AG10803 (cell line): ENCODE measurements around the gene UBE2L5.

Experiments
- DNase-seq: peaks from one replicate; pipeline ENCODE4 v3.0.0; 2010; ENCODE audit warnings: low read depth
- H3K4me3 ChIP-seq: 2 replicates; pipeline ENCODE4 v1.5.1; 2011; ENCODE audit warnings: mild to moderate bottlenecking, low read length, control low read depth
- TF ChIP-seq, protein P1 (sequence below): conservative IDR thresholded peaks from 2 replicates; pipeline ENCODE4 v1.5.1; 2011; ENCODE audit warnings: mild to moderate bottlenecking, low read length, control low read depth, inconsistent platforms

The UBE2L5 gene

DNA sequence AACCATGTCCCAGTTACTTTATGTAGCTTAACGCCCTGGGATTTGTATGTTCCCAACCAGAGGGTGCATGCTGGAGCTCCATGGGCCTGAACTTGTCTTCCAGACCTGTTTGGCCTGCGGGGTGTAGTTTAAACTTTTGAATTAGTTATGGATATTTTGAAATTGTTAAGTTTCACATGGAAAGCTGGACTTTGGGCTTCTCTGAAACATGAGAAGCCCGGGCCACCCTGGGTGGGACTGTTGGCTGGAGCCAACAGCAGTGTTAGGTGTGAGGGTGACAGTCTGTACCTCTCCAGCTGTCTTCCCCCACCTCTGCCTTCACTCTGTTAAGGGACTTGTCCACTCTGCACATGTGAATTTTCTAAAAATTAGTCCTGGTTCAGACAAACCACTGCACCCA is 1.6 kb downstream of the UBE2L5 start:
- H3K4me3 ChIP-seq, result no peak overlapping the region
- TF ChIP-seq, protein P1, sequence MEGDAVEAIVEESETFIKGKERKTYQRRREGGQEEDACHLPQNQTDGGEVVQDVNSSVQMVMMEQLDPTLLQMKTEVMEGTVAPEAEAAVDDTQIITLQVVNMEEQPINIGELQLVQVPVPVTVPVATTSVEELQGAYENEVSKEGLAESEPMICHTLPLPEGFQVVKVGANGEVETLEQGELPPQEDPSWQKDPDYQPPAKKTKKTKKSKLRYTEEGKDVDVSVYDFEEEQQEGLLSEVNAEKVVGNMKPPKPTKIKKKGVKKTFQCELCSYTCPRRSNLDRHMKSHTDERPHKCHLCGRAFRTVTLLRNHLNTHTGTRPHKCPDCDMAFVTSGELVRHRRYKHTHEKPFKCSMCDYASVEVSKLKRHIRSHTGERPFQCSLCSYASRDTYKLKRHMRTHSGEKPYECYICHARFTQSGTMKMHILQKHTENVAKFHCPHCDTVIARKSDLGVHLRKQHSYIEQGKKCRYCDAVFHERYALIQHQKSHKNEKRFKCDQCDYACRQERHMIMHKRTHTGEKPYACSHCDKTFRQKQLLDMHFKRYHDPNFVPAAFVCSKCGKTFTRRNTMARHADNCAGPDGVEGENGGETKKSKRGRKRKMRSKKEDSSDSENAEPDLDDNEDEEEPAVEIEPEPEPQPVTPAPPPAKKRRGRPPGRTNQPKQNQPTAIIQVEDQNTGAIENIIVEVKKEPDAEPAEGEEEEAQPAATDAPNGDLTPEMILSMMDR, result no peak
- DNase-seq, result no peak

DNA sequence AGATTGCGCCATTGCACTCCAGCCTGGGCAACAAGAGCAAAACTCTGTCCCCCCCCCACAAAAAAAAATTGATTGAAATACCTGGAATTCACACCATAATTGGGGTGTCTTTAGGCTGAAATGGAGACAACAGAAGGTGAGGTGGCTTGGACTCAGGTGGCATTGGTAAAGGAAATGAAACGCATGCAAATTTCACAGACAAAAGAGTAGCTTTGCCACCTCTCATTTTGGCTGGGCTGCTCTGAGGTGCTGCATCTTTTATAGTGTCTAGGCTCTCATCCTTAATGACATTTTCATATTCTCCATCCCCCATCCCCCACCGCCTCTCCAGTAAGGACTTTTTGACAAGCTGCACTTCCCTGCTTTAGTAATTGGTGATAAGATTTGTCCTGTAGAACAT is 6.9 kb downstream of the UBE2L5 start:
- H3K4me3 ChIP-seq, result no peak overlapping the region
- TF ChIP-seq, protein P1, result no peak
- DNase-seq, result no peak

DNA sequence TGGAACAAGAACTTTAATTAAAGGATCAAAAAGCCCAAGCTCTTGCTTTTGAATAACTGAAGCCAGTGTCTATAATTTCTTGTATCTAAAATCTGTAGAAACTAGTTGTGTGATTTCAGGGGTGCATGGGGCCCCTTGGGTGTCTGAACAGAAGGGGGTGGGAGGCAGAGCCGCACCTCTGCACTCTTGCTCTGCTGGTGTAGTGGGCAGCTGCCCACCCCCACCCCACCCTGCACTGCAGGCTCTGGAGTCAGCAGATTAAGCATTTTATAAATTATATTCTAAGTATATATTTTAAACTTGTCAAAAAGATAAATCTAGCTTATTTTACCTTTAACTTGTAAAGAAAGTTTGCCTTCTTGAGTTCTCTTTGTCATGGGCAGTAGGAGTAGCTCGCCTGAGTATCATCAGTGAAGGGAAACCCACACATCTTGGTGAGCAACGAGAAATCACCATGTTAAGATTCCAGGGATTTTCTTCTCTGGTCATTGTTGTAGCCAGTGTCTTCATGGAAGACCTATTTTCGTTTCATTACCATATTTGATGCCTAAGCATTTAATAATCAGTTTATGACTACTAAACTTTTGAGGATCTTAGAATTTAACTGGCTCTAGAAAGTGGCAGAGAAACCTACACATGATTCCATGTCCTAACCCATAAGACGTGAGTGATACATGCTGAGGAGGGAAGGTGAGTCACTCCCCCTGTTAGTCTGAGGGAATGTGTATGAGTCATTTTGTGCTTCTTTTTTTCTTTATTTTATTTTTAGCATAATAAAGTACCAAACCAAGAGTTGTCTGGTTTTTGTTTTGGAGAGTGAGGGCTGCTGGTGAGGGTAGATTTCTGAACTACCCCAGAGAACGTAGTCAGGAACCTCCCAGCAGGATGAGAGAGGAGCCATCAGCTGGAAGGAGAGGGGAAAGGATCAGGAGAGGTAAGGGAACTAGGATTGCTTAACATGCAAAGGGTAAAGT is 7.7 kb downstream of the UBE2L5 start:
- peak; percentile 85 for DNase-seq
- TF ChIP-seq, protein P1, result no peak
- no peak overlapping the region for H3K4me3 ChIP-seq

GRCh38 chr13:30431269-30431940 is 9.1 kb downstream of the UBE2L5 start:
- no peak overlapping the region for H3K4me3 ChIP-seq
- TF ChIP-seq, protein P1, result no peak
- no peak for DNase-seq

DNA sequence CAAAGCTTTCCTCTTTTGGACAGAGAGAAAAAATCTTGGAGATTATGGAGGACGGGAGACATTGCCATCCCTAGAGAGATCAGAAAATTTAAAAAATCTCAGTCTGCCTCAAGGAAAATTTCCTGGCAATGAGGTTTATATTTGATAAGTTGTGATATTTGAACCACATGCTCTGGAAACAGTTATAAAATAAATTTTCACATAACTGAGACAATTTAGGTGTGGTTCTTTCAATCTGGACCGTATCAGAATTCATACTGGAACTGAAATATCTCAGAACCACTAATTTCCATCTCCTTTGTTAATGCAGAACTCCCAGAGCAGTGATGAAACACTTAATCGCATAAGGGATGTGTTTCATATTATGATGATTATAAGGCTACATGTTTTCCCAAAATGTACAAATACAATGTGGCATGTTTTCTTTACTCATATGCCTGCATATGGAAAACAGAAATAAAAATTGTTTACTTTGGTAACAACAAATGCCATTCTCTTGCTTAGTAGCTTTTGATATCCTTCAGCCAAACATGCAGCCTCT is 13.7 kb downstream of the UBE2L5 start:
- no peak overlapping the region for H3K4me3 ChIP-seq
- TF ChIP-seq, protein P1, result no peak
- no peak for DNase-seq

- no peak overlapping the region for H3K4me3 ChIP-seq
- TF ChIP-seq, protein P1, result no peak
- no peak for DNase-seq
Observed at GRCh38 chr13:30437177-30437576, 14.9 kb downstream of the UBE2L5 start.
